ENCODE results near the gene FBXO15. TPM values are rescaled to one million over a fixed set of nuclear protein-coding genes. Genes with fewer than 3 reads are reported as not detected.

FBXO15 gene, protein sequence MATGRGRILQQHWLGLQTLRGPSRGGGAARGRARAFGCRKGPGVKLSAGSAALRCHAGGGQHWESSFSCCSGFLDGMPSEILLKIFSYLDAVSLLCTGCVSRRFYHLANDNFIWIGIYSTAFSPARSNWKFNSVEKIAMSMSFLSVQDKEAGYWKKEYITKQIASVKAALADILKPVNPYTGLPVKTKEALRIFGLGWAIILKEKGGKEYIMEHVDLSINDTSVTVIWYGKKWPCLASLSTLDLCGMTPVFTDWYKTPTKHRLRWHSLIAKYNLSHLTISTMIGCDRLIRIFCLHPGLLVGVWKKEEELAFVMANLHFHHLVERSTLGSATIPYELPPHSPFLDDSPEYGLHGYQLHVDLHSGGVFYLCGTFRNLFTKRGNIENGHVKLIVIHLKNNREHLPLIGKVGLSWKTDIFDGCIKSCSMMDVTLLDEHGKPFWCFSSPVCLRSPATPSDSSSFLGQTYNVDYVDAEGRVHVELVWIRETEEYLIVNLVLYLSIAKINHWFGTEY
- total RNA-seq, result not detected in 2 replicates

DNA sequence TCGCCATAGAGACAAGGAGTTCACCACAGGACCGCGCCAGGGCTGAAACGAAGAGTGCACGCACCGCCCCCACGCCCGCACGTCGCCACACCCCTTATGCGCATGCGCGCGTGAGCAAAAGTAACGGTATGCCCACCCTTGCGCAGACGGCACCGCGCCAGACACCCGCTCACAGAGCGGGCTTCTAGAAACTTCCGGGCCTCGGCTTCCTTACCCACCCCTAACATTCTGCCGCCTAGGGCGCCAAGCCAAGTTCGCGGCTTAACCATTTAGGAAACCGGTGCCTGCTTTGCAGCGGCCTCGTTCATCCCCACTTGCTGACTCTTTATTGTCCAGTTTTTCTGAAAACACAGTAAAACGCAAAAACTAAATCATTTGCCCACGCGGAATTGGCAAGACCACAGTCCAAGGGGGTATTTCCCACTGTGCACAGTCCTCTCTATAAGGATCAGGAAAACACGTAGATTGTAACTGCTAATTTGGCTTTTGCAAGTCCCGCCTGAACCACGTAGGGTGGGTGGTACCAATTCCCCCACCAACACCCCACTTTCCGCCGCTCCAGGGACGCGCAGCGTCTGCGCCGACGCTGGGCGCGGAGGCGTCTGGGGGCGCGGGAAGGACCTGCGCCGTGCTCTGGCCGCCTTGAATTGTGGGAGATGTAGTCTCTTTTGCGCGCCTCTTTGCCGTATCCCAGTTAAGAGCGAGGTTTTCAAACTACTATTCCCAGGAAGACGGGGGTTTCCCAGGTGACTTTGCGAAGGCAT, at the start of gene FBXO15, which contains the start of gene TIMM21:
Gene FBXO15, minus strand, starts transcription at position 56 of the 764 bp plus-strand sequence. Its CDS starts 49 bp downstream, at position 7.
Gene TIMM21, plus strand, starts transcription at position 745 of the 764 bp plus-strand sequence. CDS start 286 bp downstream, outside the sequence.

Other genes with a start within 250 kb of the FBXO15 start
- gene TIMM21, start 689 bp upstream of the FBXO15 start, total RNA-seq, result 39.5 and 50.4 TPM in 2 replicates
- gene CYB5A, start 144.1 kb upstream of the FBXO15 start, total RNA-seq, result 67.9 and 68.8 TPM in 2 replicates
- not detected in 2 replicates for gene C18orf63, start 168.0 kb upstream of the FBXO15 start, total RNA-seq